Measurements from ENCODE around the gene LTF.

Gene LTF

GRCh38 chr3:46483825-46484224, 19.1 kb upstream of the LTF start:
- Histone ChIP-seq H3K9me3 (ENCODE audit: control insufficient read depth, insufficient read depth, low read length) (no peaks in the 10 kb centered on the region), H3K4me1 (ENCODE audit: control insufficient read depth, low read length) (peaks cover 1% of the 10 kb centered on the region)

DNA sequence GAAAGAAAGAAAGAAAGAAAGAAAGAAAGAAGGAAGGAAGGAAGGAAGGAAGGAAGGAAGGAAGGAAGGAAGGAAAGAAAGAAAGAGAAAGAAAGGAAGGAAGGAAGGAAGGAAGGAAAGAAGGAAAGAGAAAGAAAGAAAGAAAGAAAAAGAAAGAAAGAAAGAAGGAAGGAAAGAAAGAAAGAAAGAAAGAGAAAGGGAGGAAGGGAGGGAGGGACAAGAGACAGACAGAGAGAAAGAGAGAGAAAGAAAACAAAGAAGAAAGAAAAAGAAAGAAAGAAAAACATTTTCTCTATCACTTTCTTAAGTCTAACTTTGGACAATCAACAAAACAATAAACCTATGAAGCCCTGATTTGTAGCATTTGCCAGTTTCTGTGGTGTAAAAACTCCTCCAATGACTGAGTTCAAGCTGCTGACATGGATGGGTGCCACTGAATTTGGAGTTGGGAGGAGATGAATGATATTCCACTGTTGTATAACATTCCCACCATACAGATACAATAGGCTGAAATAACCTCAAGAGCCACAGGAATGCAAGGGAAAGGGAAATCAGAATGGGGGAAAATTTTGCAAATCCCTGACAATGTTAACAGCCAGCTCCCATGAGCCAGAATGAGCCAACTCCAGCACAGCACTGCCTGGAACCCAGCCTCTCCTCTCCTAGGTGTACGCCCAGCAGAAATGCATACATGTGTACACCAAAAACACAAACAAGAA, 18.1 kb upstream of the LTF start:
- Histone ChIP-seq H3K79me2 (ENCODE audit: control insufficient read depth, low read length) (no peaks in the 10 kb centered on the region), H3K4me3 (ENCODE audit: low read length) (no peak overlapping the region), H3F3A (ENCODE audit: control insufficient read depth, insufficient read depth) (no peaks in the 10 kb centered on the region), H3K4me1 (ENCODE audit: control insufficient read depth, low read length) (no peaks in the 10 kb centered on the region), H3K9me2 (replicated peaks; ENCODE audit: control insufficient read depth, low read length) (no peaks in the 10 kb centered on the region), H3K27me3 (ENCODE audit: control insufficient read depth, low read length) (peaks cover 14% of the 10 kb centered on the region; the same call in 1 of the 2 replicates), H3K27ac (ENCODE audit: low read depth, low read length) (no peak overlapping the region), H3K4me2 (ENCODE audit: low read length) (no peak overlapping the region), H4K20me1 (ENCODE audit: control insufficient read depth, insufficient read depth, low read depth, low read length) (no peaks in the 10 kb centered on the region), H3K9me3 (ENCODE audit: control insufficient read depth, insufficient read depth, low read length) (no peaks in the 10 kb centered on the region), H3K36me3 (ENCODE audit: control insufficient read depth, low read length) (no peaks in the 10 kb centered on the region)
- TF ChIP-seq CTCF (IDR thresholded peaks at IDR 0.05; ENCODE audit: low read depth, low read length, poor library complexity, severe bottlenecking) (no peak), EZH2phosphoT487 (IDR thresholded peaks at IDR 0.05; ENCODE audit: borderline replicate concordance, low read length) (no peak)

More at GRCh38 chr3:46483825-46484224, 19.1 kb upstream of the LTF start:
- H3K4me2 ChIP-seq (ENCODE audit: low read length), result no peak overlapping the region
- H3K36me3 ChIP-seq (ENCODE audit: control insufficient read depth, low read length), result no peaks in the 10 kb centered on the region
- TF ChIP-seq CTCF (IDR thresholded peaks at IDR 0.05; ENCODE audit: low read depth, low read length, poor library complexity, severe bottlenecking) (no peak), EZH2phosphoT487 (IDR thresholded peaks at IDR 0.05; ENCODE audit: borderline replicate concordance, low read length) (no peak)
- H3K4me3 ChIP-seq (ENCODE audit: low read length), result no peak overlapping the region
- H4K20me1 ChIP-seq (ENCODE audit: control insufficient read depth, insufficient read depth, low read depth, low read length), result no peaks in the 10 kb centered on the region
- H3K27ac ChIP-seq (ENCODE audit: low read depth, low read length), result no peak overlapping the region
- H3K79me2 ChIP-seq (ENCODE audit: control insufficient read depth, low read length), result no peaks in the 10 kb centered on the region
- H3F3A ChIP-seq (ENCODE audit: control insufficient read depth, insufficient read depth), result no peaks in the 10 kb centered on the region
- H3K9me2 ChIP-seq (replicated peaks; ENCODE audit: control insufficient read depth, low read length), result no peaks in the 10 kb centered on the region
- peaks cover 14% of the 10 kb centered on the region; the same call in 1 of the 2 replicates for H3K27me3 ChIP-seq (ENCODE audit: control insufficient read depth, low read length)

DNA sequence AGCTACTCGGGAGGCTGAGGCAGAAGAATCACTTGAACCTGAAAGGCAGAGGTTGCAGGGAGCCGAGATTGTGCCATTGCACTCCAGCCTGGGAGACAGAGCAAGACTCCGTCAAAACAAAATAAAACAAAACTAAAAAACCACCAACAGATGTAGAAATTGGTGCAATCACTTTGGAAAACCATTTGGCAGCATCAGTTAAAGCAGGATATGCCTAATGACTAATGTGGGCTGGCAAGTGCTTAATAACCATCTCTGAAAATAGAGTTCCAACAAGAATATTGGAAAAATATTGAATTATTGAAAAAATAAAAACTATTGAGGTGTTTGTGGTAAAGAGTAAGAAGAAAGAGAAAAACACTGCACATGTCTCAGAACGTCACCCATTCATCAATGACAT, 16.9 kb upstream of the LTF start:
- H3K4me3 ChIP-seq (ENCODE audit: low read length), result no peak overlapping the region
- no peaks in the 10 kb centered on the region for H3F3A ChIP-seq (ENCODE audit: control insufficient read depth, insufficient read depth)
- no peaks in the 10 kb centered on the region for H3K9me2 ChIP-seq (replicated peaks; ENCODE audit: control insufficient read depth, low read length)
- TF ChIP-seq EZH2phosphoT487 (IDR thresholded peaks at IDR 0.05; ENCODE audit: borderline replicate concordance, low read length) (no peak), CTCF (IDR thresholded peaks at IDR 0.05; ENCODE audit: low read depth, low read length, poor library complexity, severe bottlenecking) (no peak)
- H3K36me3 ChIP-seq (ENCODE audit: control insufficient read depth, low read length), result no peaks in the 10 kb centered on the region
- H4K20me1 ChIP-seq (ENCODE audit: control insufficient read depth, insufficient read depth, low read depth, low read length), result no peaks in the 10 kb centered on the region
- no peak overlapping the region for H3K27ac ChIP-seq (ENCODE audit: low read depth, low read length)
- no peaks in the 10 kb centered on the region for H3K4me1 ChIP-seq (ENCODE audit: control insufficient read depth, low read length)
- no peaks in the 10 kb centered on the region for H3K79me2 ChIP-seq (ENCODE audit: control insufficient read depth, low read length)
- H3K27me3 ChIP-seq (ENCODE audit: control insufficient read depth, low read length), result peaks cover 22% of the 10 kb centered on the region
- H3K4me2 ChIP-seq (ENCODE audit: low read length), result no peak overlapping the region
- H3K9me3 ChIP-seq (ENCODE audit: control insufficient read depth, insufficient read depth, low read length), result no peaks in the 10 kb centered on the region
